GM18520 (cell line): ENCODE results near the gene OR5AC2.

ENCODE experiments used
- ATAC-seq: cut with Tn5 transposase; IDR thresholded peaks from one replicate; pipeline ENCODE4 v1.9.1; 2021; ENCODE audit not compliant: unreplicated experiment

Gene OR5AC2

GRCh38 chr3:98086873-98087272 lies at the start of gene OR5AC2:
Gene OR5AC2, plus strand, starts transcription at chr3:98087173. Its CDS starts 0 bp downstream, at chr3:98087173.
- no peak for ATAC-seq

GRCh38 chr3:98038286-98038685 lies 48.7 kb upstream of the OR5AC2 start:
- ATAC-seq = no peak

GRCh38 chr3:98038876-98039275 lies 48.1 kb upstream of the OR5AC2 start:
- ATAC-seq = peak; percentile 10

- peak; percentile 81 for ATAC-seq
These were observed 47.5 kb upstream of the OR5AC2 start for GRCh38 chr3:98039322-98040024.

GRCh38 chr3:98041350-98041749 lies 45.6 kb upstream of the OR5AC2 start:
- no peak for ATAC-seq

GRCh38 chr3:98048586-98048985 lies 38.4 kb upstream of the OR5AC2 start:
- ATAC-seq = no peak

GRCh38 chr3:98049271-98049670 lies 37.7 kb upstream of the OR5AC2 start:
- no peak for ATAC-seq

GRCh38 chr3:98056035-98056434 lies 30.9 kb upstream of the OR5AC2 start:
- no peak for ATAC-seq

- no peak for ATAC-seq
These were observed 29.3 kb upstream of the OR5AC2 start for GRCh38 chr3:98057631-98058030.

- no peak for ATAC-seq
These were observed 28.6 kb upstream of the OR5AC2 start for GRCh38 chr3:98058244-98058960.

- ATAC-seq = no peak
These were observed 18.1 kb upstream of the OR5AC2 start for GRCh38 chr3:98068824-98069223.

GRCh38 chr3:98070840-98071239 lies 16.1 kb upstream of the OR5AC2 start:
- ATAC-seq = no peak

GRCh38 chr3:98073486-98073885 lies 13.5 kb upstream of the OR5AC2 start:
- ATAC-seq = no peak

- no peak for ATAC-seq
These were observed 8.9 kb downstream of the OR5AC2 start for GRCh38 chr3:98095882-98096281.

- no peak for ATAC-seq
These were observed 12.9 kb downstream of the OR5AC2 start for GRCh38 chr3:98099848-98100247.

GRCh38 chr3:98108162-98108561 lies 21.2 kb downstream of the OR5AC2 start:
- no peak for ATAC-seq

GRCh38 chr3:98109807-98110549 lies 23.0 kb downstream of the OR5AC2 start:
- ATAC-seq = no peak

GRCh38 chr3:98110550-98110908 lies 23.6 kb downstream of the OR5AC2 start:
- no peak for ATAC-seq

GRCh38 chr3:98114264-98114663 lies 27.3 kb downstream of the OR5AC2 start:
- no peak for ATAC-seq

- ATAC-seq = no peak
These were observed 28.7 kb downstream of the OR5AC2 start for GRCh38 chr3:98115717-98116116.

- no peak for ATAC-seq
These were observed 43.4 kb downstream of the OR5AC2 start, which contains the start of gene OR5H1 for GRCh38 chr3:98130421-98130820. Gene OR5H1, plus strand, starts transcription at chr3:98130721. Its CDS starts 1,977 bp downstream, at chr3:98132698.

- no peak for ATAC-seq
These were observed 49.7 kb downstream of the OR5AC2 start for GRCh38 chr3:98136631-98137030.
